GM12878 (cell line): ENCODE measurements around the gene IMPG2. TPM values are rescaled to one million over a fixed set of nuclear protein-coding genes. Genes with fewer than 3 reads are reported as not detected.

Source experiments
- ATAC-seq: fragments of 200-7000 bp; cut with Tn5 transposase; 3 replicates; pipeline ENCODE4 v1.9.1; 2020; ENCODE audit warnings: mild to moderate bottlenecking, moderate library complexity
- BruUV-seq: library from RNA; stranded (reverse); fragments of 400-500 nt; replicated peaks from 2 replicates; lab custom pipeline; 2021; lab: Mats Ljungman, UMichigan
- CTCF ChIA-PET: fragments of 300-600 bp; sonication (Branson Sonifier 250); formaldehyde crosslinking; extraction: SDS; loops from one replicate; lab custom pipeline; 2021; ENCODE audit warnings: inconsistent platforms; lab: Yijun Ruan, JAX
- POLR2A ChIA-PET: fragments of 350-600 bp; formaldehyde crosslinking; extraction: SDS; loops from one replicate; lab custom pipeline; 2021; ENCODE audit warnings: inconsistent platforms; lab: Charles Lee
- RAD21 ChIA-PET: fragments of 300-600 bp; sonication (Branson Sonifier 250); formaldehyde crosslinking; loops from one replicate; lab custom pipeline; 2023; ENCODE audit warnings: antibody characterized with exemption; ENCODE audit not compliant: unreplicated experiment; lab: Charles Lee
- SMC1A ChIA-PET: fragments of 300-600 bp; sonication (Branson Sonifier 250); formaldehyde crosslinking; loops from one replicate; lab custom pipeline; 2023; ENCODE audit not compliant: unreplicated experiment, uncharacterized antibody; lab: Charles Lee
- DNase-seq: peaks from one replicate; pipeline ENCODE4 v3.0.0-alpha.2; 2011; ENCODE audit warnings: low read depth, low spot score
- FAIRE-seq: peaks from 3 replicates; lab custom pipeline; 2011; peaks lifted over from hg19 to GRCh38; lab: Jason Lieb, UNC
- H2AFZ ChIP-seq: 2 replicates; pipeline ENCODE4 v1.6.0; 2011; ENCODE audit warnings: low read depth, low read length, control low read depth; ENCODE audit not compliant: control insufficient read depth
- H3K27ac ChIP-seq: 2 replicates; pipeline ENCODE4 v1.5.1; 2011; ENCODE audit warnings: control low read depth; ENCODE audit not compliant: control insufficient read depth, insufficient read depth
- H3K27me3 ChIP-seq, 2 experiments: replicated peaks in 1 of 2; 2 replicates each; pipeline versions ENCODE4 v1.6.0 to v1.6.1; 2011; ENCODE audit warnings: low read length in 1 of 2; ENCODE audit not compliant: control insufficient read depth in 2 of 2, insufficient read depth in 2 of 2
- H3K36me3 ChIP-seq, 2 experiments: 2 replicates each; pipeline ENCODE4 v1.5.1; 2011; ENCODE audit warnings: low read length in 1 of 2; ENCODE audit not compliant: control insufficient read depth in 2 of 2, insufficient read depth in 2 of 2
- H3K4me1 ChIP-seq: 2 replicates; pipeline ENCODE4 v1.6.1; 2011; ENCODE audit warnings: mild to moderate bottlenecking, low read length, moderate library complexity, mixed read lengths; ENCODE audit not compliant: control insufficient read depth, insufficient read depth
- H3K4me2 ChIP-seq: 2 replicates; pipeline ENCODE4 v1.6.0; 2011; ENCODE audit warnings: control low read depth; ENCODE audit not compliant: control insufficient read depth, insufficient read depth
- H3K4me3 ChIP-seq: fragments of 200-600 bp; sonication (generic); 2 replicates; pipeline ENCODE4 v1.5.1; 2016
- H3K79me2 ChIP-seq: 2 replicates; pipeline ENCODE4 v1.6.0; 2011; ENCODE audit warnings: low read length; ENCODE audit not compliant: control insufficient read depth, insufficient read depth
- H3K9ac ChIP-seq: 2 replicates; pipeline ENCODE4 v1.8.0; 2011; ENCODE audit warnings: low read length, control low read depth, mixed read lengths; ENCODE audit not compliant: control insufficient read depth, insufficient read depth
- H3K9me3 ChIP-seq: replicated peaks from 3 replicates; pipeline ENCODE4 v1.5.1; 2011; ENCODE audit warnings: mild to moderate bottlenecking, low read length; ENCODE audit not compliant: control insufficient read depth, insufficient read depth
- H4K20me1 ChIP-seq: 2 replicates; pipeline ENCODE4 v1.6.0; 2011; ENCODE audit not compliant: control insufficient read depth, insufficient read depth
- ATF7 ChIP-seq: fragments of 450-650 bp; IDR thresholded peaks from 2 replicates; pipeline ENCODE4 v1.6.1; 2016; ENCODE audit warnings: low read depth, mild to moderate bottlenecking
- FOXM1 ChIP-seq: IDR thresholded peaks from 2 replicates; pipeline ENCODE4 v1.6.1; 2012; ENCODE audit warnings: low read depth, mild to moderate bottlenecking, inconsistent platforms, low read length, moderate library complexity
- GABPA ChIP-seq: IDR thresholded peaks from 2 replicates; pipeline ENCODE4 v1.6.1; 2014; ENCODE audit warnings: antibody characterized with exemption, low read depth, mild to moderate bottlenecking, inconsistent platforms
- JUNB ChIP-seq: IDR thresholded peaks from 2 replicates; pipeline ENCODE4 v1.6.1; 2016; ENCODE audit warnings: antibody characterized with exemption, mild to moderate bottlenecking
- MTA3 ChIP-seq: IDR thresholded peaks from 2 replicates; pipeline ENCODE4 v1.6.1; 2012; ENCODE audit warnings: low read length, inconsistent platforms, borderline replicate concordance
- NFIC ChIP-seq: IDR thresholded peaks from 2 replicates; pipeline ENCODE4 v1.6.1; 2012; ENCODE audit warnings: low read depth, mild to moderate bottlenecking, inconsistent platforms, low read length, moderate library complexity
- NFXL1 ChIP-seq: fragments of 450-650 bp; IDR thresholded peaks from 2 replicates; pipeline ENCODE4 v1.6.1; 2017; ENCODE audit warnings: antibody characterized with exemption, mild to moderate bottlenecking, borderline replicate concordance
- SREBF1 ChIP-seq: IDR thresholded peaks from 2 replicates; pipeline ENCODE4 v1.6.1; 2012; ENCODE audit warnings: mild to moderate bottlenecking, low read length
- TCF3 ChIP-seq: IDR thresholded peaks from 2 replicates; pipeline ENCODE4 v1.6.1; 2012; ENCODE audit warnings: low read depth, mild to moderate bottlenecking, low read length, borderline replicate concordance; ENCODE audit not compliant: insufficient read depth
- WGBS: methylation state at CpG from one replicate; pipeline ENCODE4 v1.1.6; 2016; ENCODE audit warnings: low lambda C conversion rate; ENCODE audit not compliant: insufficient replicate concordance, insufficient coverage; ENCODE audit errors: missing lambda C conversion rate; 5-methylcytosine and 5-hydroxymethylcytosine counted together
- in situ Hi-C: fragments of 300-500 bp; cut with MboI; formaldehyde crosslinking; loops from 9 replicates; pipeline ENCODE4 v1.14.3; 2018; ENCODE audit warnings: mixed read lengths
- intact Hi-C: fragments of 100-400 bp; cut with micrococcal nuclease; formaldehyde crosslinking; loops from one replicate; pipeline ENCODE4 v1.14.2; 2022; ENCODE audit not compliant: unreplicated experiment
- polyA plus RNA-seq, 11 experiments: library from polyadenylated mRNA; depleted of rRNA in 4 of 11; unstranded in 6 of 11; stranded (reverse) in 5 of 11; fragments of >200 nt; fragmentation: Nextera tagmentation in 4 of 11; fragmentation: Illumina TruSeq in 1 of 11; extraction: Ambion mirVana in 4 of 11; extraction: Trizol in 1 of 11; gene quantifications; 1 replicate in 1 of 11; 2 replicates in 10 of 11; pipeline versions ENCODE4 v1.2.1 to v1.2.3, GENCODE V29; 2011 to 2016; ENCODE audit warnings: inconsistent platforms in 2 of 11, missing spikeins in 2 of 11, low read depth in 1 of 11
- total RNA-seq, 4 experiments: library from RNA; depleted of rRNA in 3 of 4; stranded (reverse); fragments of >200 nt in 3 of 4; fragmentation: Illumina TruSeq in 1 of 4; extraction: Trizol in 1 of 4; gene quantifications; 2 replicates each; pipeline versions ENCODE4 v1.2.1 to v1.2.3, GENCODE V29; 2013 to 2021
- TF ChIP-seq, protein P1 (sequence below): IDR thresholded peaks from 2 replicates; pipeline ENCODE4 v1.6.1; 2012; ENCODE audit warnings: low read depth, low read length, improper control_type of control experiment

The IMPG2 gene
- total and polyA plus RNA-seq, 10 of the 15 experiments (the other 5 are each of a cell fraction or from before 2014, with no cell fraction given), result under 0.01 to 0.17 (median 0.10) TPM; not detected in 3

DNA sequence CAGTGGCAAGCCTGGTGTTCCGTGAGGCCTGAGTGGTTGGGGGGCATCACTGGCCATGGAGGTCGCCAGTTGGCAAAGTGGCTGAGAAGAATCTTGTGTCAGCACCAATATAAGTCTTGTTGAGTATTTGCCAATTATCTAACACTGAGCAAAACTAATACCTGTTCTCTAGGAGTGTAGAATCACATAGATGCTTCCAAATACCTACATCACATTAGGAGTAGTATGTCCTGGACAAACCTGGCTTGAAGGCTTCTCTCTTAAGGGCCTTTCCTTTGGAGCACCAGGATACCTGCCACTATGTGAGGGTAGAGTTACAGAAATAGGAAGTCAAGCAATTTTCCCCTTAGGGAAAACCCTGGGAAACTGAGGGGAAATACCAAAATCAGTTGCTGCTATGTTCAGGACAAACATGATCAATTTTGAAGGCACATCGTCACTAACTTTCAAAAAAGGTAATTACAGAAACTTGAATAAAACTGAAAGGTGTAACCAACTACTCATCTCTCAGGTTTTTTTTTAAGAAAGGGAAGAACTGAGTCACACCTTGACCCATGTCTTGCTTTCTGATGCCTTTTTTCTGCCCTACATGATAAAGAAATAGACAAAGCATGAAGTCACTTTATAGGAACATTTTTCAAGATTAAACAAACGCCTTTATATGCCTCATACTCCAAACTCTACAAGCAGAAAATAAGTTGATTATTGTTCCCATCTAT, 100.4 kb downstream of the IMPG2 start:
- Histone ChIP-seq H3K9me3 (peaks cover 2% of the 10 kb centered on the region; the same call in 1 of the 3 replicates), H3K4me1 (no peaks in the 10 kb centered on the region), H3K4me2 (no peak overlapping the region), H2AFZ (no peak overlapping the region), H4K20me1 (no peaks in the 10 kb centered on the region), H3K27ac (no peak overlapping the region), H3K27me3 (no peaks in the 10 kb centered on the region), H3K79me2 (no peaks in the 10 kb centered on the region), H3K9ac (no peak overlapping the region), H3K36me3 (no peaks in the 10 kb centered on the region), H3K4me3 (no peak overlapping the region)
- RAD21 ChIA-PET, result no interaction called here
- BruUV-seq, result no TSS peak
- DNase-seq, result no peak
- in situ Hi-C loops, result no loop called here
- peak; percentile 45 for ATAC-seq
- WGBS, result 58% methylated on average over 4 of the region's 4 CpGs
- no peak for TF ChIP-seq MTA3
- TF ChIP-seq GABPA, result 0 out of 2 replicates have a peak, but pooled peaks have one; percentile 15
- TF ChIP-seq ATF7, result no peak
- peak; percentile 52 for TF ChIP-seq JUNB
- 0 out of 2 replicates have a peak, but pooled peaks have one; percentile 31 for TF ChIP-seq FOXM1
- no peak for FAIRE-seq
- SMC1A ChIA-PET, result no interaction called here
- POLR2A ChIA-PET, result no interaction called here
- intact Hi-C loops, result no loop called here
- CTCF ChIA-PET, result no interaction called here

DNA sequence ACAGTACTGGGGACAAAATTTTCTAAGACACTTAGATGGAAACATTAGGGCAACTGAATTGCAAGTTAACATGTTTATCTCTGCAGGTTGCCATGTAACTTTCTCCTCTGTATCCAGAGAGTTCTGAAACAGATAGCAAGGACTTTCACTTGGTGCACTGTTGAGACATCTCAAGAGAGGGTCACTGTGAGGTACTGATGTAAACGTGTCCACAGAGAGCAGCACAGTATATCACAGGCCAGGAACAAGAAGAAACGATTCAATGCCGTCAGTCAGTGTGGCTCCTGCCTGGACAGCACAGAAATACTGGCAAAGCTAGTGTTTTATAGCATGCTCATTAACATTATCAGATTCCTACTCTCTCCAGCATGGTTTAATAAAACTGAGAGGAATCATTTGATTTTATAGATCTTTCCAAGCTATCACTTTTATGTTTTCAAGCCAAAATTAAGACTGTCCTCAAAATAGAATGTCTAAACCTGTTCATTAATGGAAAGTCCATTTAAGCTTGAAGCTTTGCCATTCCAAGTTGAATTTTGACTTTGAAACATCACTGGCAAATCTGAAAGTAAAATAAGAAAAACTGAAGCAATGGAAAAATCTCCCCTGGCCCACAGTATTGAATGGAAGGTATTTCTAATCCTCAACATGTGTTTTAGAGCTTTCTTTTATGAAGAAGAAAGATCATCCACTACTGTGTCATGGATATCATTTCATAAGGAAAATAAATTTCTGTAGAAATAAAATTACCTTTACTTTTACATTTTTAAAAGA, 102.7 kb downstream of the IMPG2 start:
- TF ChIP-seq NFXL1 (no peak), TCF3 (no peak), NFIC (no peak), SREBF1 (no peak)
- TF ChIP-seq, protein P1, sequence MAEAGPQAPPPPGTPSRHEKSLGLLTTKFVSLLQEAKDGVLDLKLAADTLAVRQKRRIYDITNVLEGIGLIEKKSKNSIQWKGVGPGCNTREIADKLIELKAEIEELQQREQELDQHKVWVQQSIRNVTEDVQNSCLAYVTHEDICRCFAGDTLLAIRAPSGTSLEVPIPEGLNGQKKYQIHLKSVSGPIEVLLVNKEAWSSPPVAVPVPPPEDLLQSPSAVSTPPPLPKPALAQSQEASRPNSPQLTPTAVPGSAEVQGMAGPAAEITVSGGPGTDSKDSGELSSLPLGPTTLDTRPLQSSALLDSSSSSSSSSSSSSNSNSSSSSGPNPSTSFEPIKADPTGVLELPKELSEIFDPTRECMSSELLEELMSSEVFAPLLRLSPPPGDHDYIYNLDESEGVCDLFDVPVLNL, result no peak
- TF ChIP-seq, all 136 proteins: peak for 0
- POLR2A ChIA-PET, result no interaction called here
- FAIRE-seq, result no peak
- in situ Hi-C loops, result no loop called here
- H3K79me2 ChIP-seq, result no peaks in the 10 kb centered on the region
- H3K4me2 ChIP-seq, result no peak overlapping the region
- no peaks in the 10 kb centered on the region for H3K4me1 ChIP-seq
- peak; percentile 63 for ATAC-seq
- SMC1A ChIA-PET, result no interaction called here
- no peaks in the 10 kb centered on the region for H3K27me3 ChIP-seq
- no peaks in the 10 kb centered on the region for H3K36me3 ChIP-seq
- WGBS, result 14% methylated on average over 3 of the region's 3 CpGs
- no peak overlapping the region for H3K9ac ChIP-seq
- no peak overlapping the region for H2AFZ ChIP-seq
- RAD21 ChIA-PET, result no interaction called here
- intact Hi-C loops, result no loop called here
- peaks cover 2% of the 10 kb centered on the region; the same call in 1 of the 3 replicates for H3K9me3 ChIP-seq
- no peak for DNase-seq
- BruUV-seq, result no TSS peak
- no peaks in the 10 kb centered on the region for H4K20me1 ChIP-seq
- no peak overlapping the region for H3K4me3 ChIP-seq
- CTCF ChIA-PET, result no interaction called here
- H3K27ac ChIP-seq, result no peak overlapping the region
